HG02981 (cell line): ENCODE measurements around the gene C13orf46.

Experiments
- ATAC-seq: cut with Tn5 transposase; IDR thresholded peaks from one replicate; pipeline ENCODE4 v1.9.1; 2021; ENCODE audit warnings: mild to moderate bottlenecking, moderate library complexity; ENCODE audit not compliant: unreplicated experiment

Gene C13orf46

DNA sequence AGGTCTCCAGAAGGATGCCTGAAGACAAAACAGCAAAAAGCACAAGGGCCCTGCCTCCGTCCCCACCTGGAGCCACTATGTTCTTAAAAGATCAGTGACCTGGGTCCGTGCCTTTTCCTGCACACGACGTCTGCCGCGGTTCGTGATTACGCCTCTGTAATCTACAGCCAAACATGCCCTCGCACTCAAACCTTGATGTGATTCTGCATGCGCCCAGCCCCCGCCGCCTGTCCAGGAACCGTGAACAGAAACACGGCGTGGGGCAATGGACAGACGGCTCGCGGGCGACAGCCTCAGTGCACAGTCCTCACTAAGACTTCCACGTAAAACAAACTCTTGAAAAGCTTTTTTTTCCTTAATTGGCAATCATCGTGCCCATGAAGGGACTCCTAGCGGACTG is 15.5 kb downstream of the C13orf46 start:
- ATAC-seq, result no peak

DNA sequence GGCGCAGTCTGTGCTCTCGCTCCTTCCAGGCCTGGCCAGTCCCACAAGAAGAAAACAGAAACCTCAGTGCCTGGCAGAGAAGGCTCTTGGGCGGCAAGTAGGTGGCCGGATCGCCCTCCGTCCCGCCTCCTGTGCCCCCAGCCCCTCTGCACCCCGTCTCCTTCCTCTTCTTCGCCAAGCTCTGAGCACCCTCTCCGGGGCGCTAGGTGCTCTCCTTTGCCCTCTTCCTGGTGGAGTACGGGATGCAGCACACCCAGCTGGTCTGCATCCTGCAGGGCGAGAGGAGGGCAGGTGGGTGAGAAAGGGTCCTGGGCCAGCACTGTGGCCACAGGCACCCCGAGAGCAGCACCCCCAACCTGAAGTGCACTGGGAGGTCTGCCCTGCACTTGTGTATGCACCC is 17.3 kb downstream of the C13orf46 start:
- ATAC-seq, result no peak

DNA sequence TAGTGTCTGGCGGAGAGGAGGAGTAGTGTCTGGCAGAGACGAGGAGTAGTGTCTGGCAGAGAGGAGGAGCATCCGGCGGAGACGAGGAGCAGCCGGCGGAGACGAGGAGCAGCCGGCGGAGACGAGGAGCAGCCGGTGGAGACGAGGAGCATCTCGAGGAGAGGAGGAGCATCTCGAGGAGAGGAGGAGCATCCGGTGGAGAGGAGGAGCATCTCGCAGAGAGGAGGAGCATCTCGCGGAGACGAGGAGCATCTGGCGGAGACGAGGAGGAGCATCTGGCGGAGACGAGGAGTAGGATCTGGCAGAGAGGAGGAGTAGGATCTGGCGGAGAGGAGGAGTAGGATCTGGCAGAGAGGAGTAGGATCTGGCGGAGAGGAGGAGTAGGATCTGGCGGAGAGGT is 18.2 kb downstream of the C13orf46 start:
- ATAC-seq, result no peak

DNA sequence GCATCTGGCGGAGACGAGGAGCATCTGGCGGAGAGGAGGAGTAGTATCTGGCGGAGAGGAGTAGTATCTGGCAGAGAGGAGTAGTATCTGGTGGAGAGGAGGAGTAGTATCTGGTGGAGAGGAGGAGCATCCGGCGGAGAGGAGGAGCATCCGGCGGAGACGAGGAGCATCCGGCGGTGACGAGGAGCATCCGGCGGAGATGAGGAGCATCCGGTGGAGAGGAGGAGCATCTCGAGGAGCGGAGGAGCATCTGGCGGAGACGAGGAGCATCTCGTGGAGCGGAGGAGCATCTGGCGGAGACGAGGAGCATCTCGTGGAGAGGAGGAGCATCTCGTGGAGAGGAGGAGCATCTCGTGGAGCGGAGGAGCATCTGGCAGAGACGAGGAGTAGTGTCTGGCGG is 18.6 kb downstream of the C13orf46 start:
- no peak for ATAC-seq

DNA sequence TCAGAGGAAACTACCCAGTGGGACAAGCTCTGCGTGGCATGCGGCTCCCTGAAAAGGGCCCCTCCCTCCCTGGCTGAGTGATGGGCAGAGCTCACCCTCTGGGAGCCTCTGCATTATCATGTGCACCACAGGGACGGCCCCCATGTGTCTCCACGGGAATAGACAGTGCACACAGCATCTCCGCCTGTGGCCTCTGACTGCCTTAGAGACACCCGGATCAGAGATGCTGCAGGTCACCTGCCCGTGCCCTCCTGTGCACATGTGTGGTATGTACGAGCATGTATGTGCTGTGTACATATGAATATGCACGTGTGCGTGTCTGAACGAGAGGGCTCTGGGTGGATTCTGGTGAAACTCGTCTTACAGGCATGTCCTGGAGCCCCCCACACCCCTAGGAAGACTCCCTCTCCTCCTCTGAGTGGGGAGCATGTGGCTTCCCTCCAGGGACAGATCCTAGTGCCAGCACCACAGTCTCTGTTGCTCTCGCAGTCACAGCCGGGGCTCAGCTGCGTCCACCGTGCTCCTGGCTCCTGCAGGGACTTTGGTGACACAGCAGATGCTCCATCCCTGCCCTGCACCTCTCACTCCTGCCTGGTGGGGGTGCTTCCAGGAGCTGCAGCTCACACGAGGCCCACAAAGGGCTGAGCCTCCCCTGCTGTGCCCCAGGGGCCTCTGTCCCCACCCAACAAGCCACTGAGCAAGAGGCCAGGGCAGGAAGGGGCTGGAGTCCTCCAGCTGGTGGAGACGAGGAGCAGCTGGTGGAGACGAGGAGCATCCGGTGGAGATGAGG is 19.6 kb downstream of the C13orf46 start:
- no peak for ATAC-seq

DNA sequence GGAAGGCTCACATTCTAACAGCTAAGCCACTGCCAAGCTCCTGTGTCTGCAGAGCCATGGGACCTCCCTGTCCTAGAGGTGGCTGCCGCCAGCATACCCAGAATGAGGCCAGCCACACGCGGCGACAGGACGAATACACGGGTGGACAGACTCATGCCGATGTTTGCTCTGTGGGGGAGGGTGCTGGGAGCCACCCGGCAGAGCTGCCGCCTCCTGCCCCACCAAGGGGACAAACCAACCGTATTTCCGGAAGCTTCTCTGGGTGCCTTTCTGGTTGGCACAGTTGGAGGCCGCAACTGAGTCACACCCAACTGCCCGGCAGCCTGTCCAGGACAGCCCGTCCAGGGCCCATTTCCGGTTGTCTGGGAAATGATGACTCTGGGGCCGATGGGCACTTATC is 20.3 kb downstream of the C13orf46 start:
- ATAC-seq, result no peak

DNA sequence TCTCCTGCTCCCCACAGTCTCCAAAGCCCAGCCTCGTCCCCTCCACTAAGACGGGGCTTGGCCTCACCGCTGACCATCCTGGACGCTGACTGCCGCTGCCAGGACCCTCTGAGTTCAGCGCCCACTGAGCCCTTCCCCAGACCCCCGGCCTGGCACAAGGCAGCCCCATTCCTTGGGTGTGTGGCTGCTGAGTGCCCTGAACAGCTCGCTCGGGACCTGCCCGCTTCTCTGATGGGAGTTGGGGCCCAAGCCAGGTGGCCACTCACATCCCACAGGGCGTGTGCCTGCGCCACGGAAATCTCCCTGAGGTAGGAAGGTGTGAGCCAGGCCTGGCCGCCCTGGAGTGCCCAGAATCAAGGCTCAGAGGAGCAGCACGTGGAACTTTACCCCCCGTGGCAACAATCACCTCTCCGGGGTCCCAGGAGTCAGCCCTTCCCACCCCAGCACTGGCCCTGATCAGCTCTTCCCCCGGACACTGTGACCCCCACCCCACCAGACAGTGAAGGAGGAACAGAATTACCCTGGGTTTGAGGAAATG is 20.8 kb downstream of the C13orf46 start:
- ATAC-seq, result no peak

DNA sequence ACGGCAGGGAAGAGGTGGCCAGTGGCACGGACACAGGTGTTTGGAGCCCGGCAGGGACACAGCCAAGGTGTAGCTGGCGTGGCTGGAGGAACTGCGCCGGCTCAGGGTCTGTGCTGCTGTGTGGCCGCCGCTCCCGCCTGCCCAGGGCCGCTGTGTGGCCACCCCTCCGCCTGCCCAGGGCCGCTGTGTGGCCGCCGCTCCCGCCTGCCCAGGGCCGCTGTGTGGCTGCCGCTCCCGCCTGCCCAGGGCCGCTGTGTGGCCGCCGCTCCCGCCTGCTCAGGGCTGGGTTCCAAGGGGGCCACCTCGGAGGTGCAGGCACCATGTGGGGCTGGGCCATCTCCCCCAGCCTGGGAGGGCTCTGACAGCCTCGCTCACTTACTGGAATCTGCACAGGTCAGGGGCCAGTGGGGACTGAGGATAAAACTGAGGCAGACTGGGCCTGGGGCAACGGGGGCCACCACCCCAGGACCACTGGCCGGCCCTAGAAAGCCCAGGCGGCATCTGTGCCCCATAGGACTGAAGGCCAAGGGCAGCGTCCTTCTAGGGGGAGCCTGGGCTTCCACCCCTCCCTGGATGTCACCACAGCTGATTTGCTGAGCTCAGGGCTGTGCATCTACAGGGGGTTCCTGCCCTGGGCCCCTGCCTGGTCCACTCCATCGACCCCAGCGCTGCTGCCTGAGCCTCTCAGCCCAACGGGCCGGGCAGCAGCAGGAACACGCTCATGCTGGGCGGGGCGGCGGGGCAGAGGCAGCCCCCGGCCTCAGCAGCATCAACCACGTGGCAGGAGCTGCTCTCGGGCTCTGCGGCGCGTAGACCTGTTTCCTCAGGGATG is 21.5 kb downstream of the C13orf46 start:
- ATAC-seq, result no peak

DNA sequence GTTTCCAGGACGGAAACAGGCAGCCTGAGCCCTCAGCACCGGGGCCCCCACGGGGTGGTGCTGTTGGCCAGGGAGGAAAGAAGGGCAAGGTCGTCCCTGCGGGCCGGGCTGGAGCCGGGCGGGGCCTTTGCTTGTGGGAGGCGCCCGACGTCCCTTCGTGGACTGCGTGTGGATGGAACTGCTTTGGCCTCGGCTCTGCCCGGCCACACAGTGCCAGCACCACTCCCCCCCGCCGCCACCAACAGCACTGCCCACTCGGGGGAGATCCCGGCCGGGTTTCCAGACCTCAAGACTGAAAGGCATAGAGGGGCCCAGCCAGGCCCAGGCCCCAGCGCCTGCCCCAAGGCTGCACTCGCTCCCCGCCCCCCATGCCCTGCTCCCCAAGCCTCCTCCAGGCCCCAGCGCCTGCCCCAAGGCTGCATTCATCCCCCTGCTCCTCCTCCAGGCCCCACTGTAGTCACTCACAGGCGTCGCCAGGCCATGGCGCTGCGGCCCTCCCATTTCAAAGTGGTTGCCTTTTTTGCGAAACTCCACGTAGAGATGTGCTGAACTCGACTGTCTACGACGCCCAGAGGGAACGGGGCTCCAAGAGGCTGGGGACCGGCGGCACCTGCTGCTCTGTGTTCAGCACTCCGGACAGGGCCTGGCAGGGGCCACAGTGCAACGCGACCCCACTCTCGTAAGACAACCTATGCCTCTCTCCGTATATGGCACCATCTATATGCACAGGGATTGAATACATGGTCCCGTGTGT is 22.5 kb downstream of the C13orf46 start:
- peak; percentile 76 for ATAC-seq

DNA sequence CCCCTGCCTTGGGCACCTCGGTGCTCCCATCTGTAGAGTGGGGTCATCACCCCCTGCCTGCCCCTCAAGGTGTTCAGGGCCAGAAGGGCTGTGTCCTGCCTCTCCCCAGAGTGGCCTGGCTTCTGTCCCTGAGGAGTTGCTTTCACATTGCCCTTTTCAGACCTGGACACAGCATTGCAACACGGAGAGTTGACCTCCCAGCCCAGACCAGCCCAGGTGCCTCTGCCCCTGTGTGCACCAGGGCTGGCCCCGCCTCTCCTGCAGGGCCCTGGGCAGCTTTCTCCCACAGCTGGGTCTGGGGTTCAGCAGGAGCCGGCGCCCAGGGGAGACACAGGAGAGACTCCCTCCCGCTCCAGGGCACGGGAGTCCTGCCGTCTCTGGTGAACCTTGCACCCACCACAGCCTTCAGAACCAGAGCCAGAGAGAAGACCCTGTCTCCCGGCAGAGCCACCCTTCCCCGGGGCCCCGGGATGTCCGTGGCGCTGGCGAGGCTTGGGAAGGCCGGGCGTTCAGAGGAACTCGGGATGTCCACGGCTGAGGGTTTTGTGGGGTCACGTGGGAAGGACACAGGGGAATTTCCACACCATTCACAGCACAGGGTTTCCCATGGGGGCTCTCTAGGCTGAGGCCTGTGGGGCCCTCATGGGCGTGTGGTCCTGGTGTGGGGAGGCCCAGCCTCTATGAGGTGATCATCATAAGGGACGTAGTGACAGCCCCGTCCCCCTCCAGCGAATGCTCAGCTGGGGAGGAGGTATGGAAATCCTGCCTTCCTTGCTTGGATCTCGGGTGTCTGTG is 23.2 kb downstream of the C13orf46 start:
- no peak for ATAC-seq

DNA sequence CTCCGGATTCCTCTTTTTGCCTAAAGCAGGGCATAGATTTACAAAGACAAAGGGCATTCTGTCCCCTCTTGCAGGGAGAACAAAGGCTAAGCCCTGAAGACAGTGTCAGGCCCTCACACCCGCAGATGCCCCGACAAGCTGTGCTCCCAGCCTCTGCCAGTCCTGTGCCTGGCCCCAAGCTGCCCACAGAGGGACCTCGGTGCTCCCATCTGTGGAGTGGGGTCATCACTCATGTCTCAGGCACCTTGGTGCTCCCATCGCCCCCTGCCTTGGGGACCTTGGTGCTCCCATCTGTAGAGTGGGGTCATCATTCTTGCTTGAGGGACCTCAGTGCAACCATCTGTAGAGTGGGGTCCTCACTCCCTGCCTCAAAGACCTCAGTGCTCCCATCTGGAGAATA is 24.3 kb downstream of the C13orf46 start:
- no peak for ATAC-seq

DNA sequence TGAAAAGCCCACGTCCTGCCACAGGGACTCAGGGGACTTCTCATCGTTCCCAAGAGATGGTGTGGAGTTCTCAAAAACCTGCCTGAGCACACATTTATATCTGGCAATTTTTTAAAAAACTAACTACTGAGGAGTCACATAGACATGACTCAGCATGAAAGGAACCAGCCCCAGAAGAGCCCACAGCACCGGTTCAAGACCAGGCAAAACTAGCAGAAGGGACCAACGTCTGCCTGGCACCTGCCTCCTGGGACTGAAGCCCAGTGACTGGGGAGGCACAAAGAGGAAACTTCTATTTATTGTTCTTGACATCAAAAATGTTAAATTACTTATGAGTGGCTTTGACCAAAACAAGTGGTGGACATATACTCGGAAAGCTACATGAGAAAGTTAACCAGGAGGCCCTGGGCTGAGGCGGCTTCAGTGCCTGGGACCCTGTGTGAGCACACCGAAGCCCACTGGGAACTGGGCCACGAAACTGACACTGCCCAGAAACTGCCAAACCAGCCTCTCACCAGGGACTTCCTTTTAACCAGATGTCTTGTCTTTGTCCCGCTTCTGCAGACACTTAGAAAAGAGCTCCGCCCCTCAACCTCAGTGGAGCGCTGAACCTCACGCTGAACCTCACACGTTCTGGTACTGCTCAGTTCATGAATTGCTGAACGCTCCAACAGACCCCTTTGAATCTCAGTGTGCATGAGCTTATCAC is 25.7 kb downstream of the C13orf46 start:
- no peak for ATAC-seq

DNA sequence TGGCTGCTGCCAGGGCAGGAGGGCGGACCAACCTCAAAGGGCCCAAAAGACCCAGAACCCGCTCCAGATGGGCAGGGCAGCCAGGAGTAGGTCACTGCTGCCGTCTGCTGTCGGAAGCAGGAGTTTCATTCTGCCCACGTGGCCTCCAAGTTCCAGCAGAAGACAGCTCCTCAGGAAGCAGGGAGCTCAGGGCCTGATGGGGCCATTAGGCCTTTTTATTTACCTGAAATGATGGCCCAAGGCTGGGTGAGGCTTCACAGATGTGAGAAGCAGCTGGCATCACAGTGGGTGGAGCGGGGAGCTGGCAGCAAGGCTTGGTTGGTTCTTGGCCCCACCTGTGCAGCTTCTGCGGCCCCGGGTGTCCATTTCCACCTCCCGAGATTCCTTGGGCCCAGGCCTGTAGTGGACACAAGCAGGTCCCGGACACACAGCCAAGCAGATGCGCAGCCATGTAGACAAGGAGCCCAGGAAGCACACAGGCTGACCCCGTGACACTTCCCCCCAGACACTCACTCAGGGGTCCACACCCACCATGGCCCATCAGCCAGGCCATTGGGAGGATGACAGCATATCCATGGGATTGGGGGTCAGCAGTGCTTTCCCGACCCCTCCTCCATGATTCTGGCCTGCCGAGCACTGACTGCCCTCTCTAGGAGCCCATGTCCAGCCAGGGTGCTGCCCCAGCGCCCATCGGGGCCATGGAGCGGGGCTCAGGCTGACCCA is 26.4 kb downstream of the C13orf46 start:
- no peak for ATAC-seq

DNA sequence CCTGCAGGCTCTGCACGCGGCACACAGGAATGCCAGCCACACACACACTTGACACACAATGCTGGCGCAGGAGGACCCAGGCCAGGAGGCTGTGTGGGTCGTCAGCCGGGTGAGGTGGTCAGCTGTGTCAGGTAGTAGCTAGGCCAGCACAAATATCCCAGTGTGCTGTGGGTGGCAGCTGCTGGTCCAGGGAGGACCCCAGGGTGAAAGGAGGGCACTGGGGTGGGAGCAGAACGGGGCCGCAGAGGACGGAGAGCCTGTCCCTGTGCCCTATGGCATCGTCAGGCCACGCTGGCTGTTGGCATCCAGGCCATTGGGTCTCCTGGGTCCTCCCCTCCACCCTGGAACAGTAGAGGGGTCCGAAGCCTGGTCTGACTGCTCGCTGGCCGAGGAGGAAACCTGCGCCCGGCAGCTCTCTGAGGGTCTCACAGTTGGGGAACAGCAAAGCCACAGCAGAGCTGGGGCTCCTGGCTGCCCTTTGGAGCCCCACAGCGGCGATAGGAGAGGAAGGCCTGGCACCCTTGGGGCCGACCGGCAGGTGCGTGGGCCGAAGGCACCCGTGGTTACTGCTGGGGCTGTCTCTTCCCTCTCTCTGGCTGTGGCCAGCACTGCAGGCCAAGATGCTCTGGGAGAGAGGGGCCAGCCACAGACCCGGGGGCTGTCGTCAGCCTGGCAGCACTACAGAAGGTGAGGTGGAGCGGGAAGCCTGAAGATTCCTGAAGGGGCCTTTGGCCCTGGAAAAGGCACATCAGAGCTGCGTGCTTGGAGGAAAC is 27.3 kb downstream of the C13orf46 start:
- no peak for ATAC-seq

DNA sequence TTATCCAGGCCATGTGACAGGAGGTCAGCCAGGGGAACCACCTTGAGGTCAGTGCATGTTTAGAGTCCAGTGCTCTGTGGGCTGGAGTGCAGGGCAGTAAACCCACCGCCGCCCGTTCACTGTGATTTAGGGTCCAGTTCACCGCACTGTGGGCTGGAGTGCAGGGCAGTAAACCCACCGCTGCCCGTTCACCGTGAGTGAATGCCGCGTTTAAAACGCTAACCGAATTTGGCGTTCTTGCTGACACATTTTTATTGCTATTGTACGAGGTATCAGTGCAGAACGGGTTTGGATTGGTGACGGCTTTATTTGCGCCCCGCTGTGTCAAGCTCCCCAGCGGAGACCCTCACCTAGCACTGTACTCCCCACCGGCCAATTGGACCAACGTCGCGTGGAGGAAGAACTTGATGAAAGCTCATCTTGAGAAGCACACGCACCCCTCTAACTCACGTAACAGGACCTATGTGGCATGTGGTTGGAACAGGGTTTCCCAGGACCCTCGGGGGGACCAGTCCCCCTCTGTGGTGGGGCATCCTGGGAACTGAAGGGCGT is 27.9 kb downstream of the C13orf46 start:
- ATAC-seq, result no peak

DNA sequence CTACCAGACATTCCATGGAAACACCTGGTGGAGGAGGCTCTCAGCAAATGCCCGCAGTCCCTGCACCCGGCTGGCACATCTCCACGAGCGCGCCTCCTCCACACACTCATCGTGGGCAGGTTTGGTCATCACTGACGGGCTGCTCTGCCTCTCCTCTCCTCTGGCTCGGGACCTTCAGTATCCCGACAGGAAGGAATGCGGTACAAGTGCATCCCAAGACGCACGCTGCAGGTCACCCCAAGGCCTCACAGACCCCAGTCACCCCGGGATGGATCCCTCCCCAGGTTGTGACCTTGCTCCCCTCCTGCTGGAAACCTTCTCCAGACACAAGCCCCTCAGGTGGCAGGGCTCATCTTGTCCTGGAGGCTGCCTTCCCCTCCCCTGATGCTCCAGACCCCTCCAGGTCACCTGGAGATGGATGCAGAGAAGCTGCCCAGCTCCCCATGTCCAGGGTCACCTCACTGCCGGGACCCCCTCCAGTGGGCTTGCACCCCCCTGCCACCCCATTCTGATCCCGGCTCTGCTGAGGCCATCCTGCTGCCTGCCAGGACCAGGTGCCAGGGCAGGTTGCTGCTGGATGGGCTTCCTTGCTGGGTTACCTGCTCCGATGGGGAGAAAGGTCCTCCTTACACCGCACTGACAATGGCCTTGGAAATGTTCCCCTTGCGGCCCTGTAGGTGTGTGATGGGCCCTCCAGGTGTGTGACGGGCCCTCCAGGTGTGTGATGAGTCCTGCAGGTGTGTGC is 29.9 kb downstream of the C13orf46 start:
- no peak for ATAC-seq

DNA sequence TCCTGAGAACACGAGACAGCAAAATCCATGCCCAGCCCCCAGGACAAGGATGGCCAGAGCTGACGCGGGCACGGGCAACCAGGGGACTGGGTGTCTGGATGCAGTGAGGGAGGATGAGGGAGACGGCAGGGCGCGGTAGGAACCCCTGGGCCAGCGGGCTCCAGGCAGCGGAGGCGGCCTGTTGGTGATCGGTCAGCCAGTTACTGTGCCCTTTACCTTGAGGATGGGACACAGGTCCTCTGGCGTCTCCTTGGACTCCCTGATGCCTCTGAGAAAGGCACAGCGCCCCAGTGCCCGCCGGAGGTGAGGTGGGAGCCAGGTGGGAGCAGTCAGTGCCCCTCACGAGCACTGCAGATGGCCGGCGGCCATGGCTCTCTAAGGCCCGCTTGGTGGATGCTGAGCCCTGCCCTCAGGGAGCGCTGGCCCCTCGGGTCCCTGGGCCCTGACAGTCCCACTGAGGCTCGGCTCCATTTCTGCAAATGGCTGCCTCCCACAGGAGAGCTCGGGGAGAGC is 31.2 kb downstream of the C13orf46 start:
- no peak for ATAC-seq
